Ishikawa (cell line): Measurements from ENCODE around the gene SNX24.

Source experiments
- CEBPB ChIP-seq: IDR thresholded peaks from 2 replicates; pipeline ENCODE4 v1.6.1; 2012
- CREB1 ChIP-seq: IDR thresholded peaks from 2 replicates; pipeline ENCODE4 v1.6.1; 2012; ENCODE audit warnings: low read depth
- EGR1 ChIP-seq: IDR thresholded peaks from 2 replicates; pipeline ENCODE4 v1.6.1; 2012
- EP300 ChIP-seq: IDR thresholded peaks from 2 replicates; pipeline ENCODE4 v1.6.1; 2012; ENCODE audit warnings: borderline replicate concordance
- FOXM1 ChIP-seq: IDR thresholded peaks from 2 replicates; pipeline ENCODE4 v1.6.1; 2012; ENCODE audit warnings: low read depth, borderline replicate concordance
- NFIC ChIP-seq: IDR thresholded peaks from 2 replicates; pipeline ENCODE4 v1.6.1; 2012
- RAD21 ChIP-seq: IDR thresholded peaks from 2 replicates; pipeline ENCODE4 v1.6.1; 2012; ENCODE audit warnings: low read depth
- TAF1 ChIP-seq: IDR thresholded peaks from 2 replicates; pipeline ENCODE4 v1.6.1; 2012; ENCODE audit warnings: low read depth, mild to moderate bottlenecking
- TCF12 ChIP-seq: IDR thresholded peaks from 2 replicates; pipeline ENCODE4 v1.6.1; 2012; ENCODE audit warnings: low read depth
- TEAD4 ChIP-seq: IDR thresholded peaks from 2 replicates; pipeline ENCODE4 v1.6.1; 2012
- YY1 ChIP-seq: IDR thresholded peaks from 2 replicates; pipeline ENCODE4 v1.6.1; 2012; ENCODE audit warnings: low read depth
- ZBTB7A ChIP-seq: IDR thresholded peaks from 2 replicates; pipeline ENCODE4 v1.6.1; 2012; ENCODE audit warnings: low read depth
- TF ChIP-seq, protein P1 (sequence below): IDR thresholded peaks from 2 replicates; pipeline ENCODE4 v1.6.1; 2012
- TF ChIP-seq, protein P2 (sequence below): IDR thresholded peaks from 2 replicates; pipeline ENCODE4 v1.6.1; 2012; ENCODE audit warnings: low read depth, mild to moderate bottlenecking
- TF ChIP-seq, protein P3 (sequence below): IDR thresholded peaks from 2 replicates; pipeline ENCODE4 v1.6.1; 2012

The SNX24 gene

DNA sequence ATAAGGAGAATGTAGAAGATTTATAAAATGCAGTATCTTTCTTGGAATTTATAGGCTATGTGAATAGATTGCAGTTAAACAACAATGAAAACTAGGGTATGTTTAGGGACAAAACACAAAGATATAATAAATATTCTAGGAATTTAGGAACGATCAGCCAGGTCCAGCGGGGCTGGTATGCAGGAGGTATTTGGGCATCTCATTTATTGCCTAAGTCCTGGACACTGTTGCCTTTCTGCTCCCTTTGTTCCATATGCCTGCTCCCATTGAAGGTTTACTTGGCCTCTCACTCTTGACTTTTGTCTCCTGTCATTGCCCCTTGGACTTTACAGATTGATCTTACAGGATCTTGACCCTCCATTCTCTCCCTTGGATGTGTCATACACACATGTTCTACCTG, 55.9 kb downstream of the SNX24 start:
- TF ChIP-seq, protein P1, sequence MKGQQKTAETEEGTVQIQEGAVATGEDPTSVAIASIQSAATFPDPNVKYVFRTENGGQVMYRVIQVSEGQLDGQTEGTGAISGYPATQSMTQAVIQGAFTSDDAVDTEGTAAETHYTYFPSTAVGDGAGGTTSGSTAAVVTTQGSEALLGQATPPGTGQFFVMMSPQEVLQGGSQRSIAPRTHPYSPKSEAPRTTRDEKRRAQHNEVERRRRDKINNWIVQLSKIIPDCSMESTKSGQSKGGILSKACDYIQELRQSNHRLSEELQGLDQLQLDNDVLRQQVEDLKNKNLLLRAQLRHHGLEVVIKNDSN, result no peak

DNA sequence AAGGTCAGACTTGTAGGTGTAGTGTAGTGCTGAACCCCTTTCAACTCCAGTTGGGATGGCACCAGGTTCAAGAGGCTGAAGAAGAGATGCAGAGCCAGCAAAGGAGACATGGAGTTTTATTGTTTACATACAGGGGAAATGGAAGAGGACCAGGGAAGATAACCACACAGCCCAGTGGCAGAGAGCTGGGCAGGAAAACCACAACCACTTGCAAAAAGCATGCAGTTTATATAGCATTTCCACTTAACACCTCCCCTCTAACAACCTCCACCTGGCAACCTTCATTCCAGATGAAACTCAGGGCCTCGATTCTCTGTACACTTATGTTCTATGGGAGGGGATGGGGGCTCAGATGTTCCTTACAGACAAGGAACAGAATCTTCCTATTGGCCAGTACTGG, 56.9 kb downstream of the SNX24 start:
- no peak for TF ChIP-seq CREB1
- no peak for TF ChIP-seq TCF12
- TF ChIP-seq EP300, result no peak
- TF ChIP-seq, protein P2, sequence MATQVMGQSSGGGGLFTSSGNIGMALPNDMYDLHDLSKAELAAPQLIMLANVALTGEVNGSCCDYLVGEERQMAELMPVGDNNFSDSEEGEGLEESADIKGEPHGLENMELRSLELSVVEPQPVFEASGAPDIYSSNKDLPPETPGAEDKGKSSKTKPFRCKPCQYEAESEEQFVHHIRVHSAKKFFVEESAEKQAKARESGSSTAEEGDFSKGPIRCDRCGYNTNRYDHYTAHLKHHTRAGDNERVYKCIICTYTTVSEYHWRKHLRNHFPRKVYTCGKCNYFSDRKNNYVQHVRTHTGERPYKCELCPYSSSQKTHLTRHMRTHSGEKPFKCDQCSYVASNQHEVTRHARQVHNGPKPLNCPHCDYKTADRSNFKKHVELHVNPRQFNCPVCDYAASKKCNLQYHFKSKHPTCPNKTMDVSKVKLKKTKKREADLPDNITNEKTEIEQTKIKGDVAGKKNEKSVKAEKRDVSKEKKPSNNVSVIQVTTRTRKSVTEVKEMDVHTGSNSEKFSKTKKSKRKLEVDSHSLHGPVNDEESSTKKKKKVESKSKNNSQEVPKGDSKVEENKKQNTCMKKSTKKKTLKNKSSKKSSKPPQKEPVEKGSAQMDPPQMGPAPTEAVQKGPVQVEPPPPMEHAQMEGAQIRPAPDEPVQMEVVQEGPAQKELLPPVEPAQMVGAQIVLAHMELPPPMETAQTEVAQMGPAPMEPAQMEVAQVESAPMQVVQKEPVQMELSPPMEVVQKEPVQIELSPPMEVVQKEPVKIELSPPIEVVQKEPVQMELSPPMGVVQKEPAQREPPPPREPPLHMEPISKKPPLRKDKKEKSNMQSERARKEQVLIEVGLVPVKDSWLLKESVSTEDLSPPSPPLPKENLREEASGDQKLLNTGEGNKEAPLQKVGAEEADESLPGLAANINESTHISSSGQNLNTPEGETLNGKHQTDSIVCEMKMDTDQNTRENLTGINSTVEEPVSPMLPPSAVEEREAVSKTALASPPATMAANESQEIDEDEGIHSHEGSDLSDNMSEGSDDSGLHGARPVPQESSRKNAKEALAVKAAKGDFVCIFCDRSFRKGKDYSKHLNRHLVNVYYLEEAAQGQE, result no peak
- no peak for TF ChIP-seq FOXM1
- no peak for TF ChIP-seq RAD21
- no peak for TF ChIP-seq TAF1
- no peak for TF ChIP-seq NFIC
- TF ChIP-seq EGR1, result no peak
- no peak for TF ChIP-seq CEBPB
- TF ChIP-seq, protein P3, sequence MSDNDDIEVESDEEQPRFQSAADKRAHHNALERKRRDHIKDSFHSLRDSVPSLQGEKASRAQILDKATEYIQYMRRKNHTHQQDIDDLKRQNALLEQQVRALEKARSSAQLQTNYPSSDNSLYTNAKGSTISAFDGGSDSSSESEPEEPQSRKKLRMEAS, result no peak
- no peak for TF ChIP-seq YY1
- TF ChIP-seq, protein P1, result no peak
- no peak for TF ChIP-seq ZBTB7A
- no peak for TF ChIP-seq TEAD4

DNA sequence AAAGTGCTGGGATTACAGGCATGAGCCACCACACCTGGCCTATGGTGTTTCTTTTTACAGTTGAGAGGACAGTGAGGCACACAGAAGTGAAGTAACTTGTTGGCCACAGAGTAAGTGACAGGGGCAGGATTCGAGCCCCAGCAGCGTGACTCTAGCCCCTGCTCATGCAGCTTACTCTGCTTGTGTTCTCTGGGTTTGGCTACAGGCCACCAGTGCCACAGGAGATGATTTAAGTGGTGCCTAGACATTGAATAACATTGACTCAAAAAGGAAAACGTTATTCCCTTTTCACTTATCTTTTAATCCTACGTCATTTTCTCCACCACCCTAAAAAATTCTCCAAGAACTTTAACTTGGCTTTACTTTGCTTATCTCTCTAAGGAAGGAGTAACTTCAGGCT, 61.4 kb downstream of the SNX24 start:
- TF ChIP-seq TEAD4, result no peak
- TF ChIP-seq EP300, result no peak
- no peak for TF ChIP-seq YY1
- no peak for TF ChIP-seq ZBTB7A

DNA sequence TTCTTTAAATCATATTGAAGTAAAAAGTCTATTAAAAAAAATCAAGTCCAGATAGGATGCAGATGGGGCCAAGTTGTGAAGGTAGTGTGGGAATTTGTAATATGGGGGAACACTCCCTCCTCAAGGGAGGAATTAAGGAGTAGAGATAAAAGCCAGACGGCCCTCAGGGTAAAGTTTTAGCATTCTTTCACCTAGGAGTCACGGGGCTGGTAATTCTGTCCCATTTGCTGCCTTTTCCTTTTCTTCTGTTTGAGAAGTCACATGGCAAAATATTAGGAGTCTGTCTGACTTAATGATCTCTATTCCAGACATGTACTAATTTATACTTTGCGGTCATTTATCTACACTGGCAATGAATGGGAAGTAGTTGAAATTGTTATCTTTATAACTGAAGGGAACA, 61.9 kb downstream of the SNX24 start:
- no peak for TF ChIP-seq EGR1
- TF ChIP-seq CREB1, result no peak
- no peak for TF ChIP-seq FOXM1
- no peak for TF ChIP-seq TEAD4
- TF ChIP-seq ZBTB7A, result no peak
- TF ChIP-seq NFIC, result no peak
- no peak for TF ChIP-seq CEBPB
- TF ChIP-seq TAF1, result no peak
- TF ChIP-seq EP300, result no peak
- no peak for TF ChIP-seq RAD21
- TF ChIP-seq, protein P1, result no peak
- TF ChIP-seq, protein P3, result no peak
- no peak for TF ChIP-seq TCF12
- TF ChIP-seq, protein P2, result no peak
- no peak for TF ChIP-seq YY1

DNA sequence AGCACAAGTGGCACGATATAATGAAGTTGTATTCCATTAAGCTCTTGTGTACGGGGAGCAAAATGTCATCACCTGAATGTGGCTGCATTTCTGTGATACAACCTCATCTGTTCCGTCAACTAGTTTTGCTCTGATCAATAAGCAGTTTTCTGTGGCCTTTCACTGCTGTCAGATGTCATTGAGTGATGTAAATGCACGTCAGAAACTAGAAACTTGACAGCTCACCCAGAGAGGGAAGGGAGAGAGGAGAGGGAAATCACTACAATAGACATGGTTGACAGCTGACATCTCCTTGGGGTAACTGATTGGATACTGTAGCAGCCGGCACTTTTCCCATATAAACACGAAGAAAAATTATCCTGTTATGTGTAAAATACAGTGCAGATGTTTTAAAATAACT, 62.7 kb downstream of the SNX24 start:
- TF ChIP-seq EGR1 (no peak), RAD21 (no peak), YY1 (no peak), CREB1 (no peak), TCF12 (no peak), TEAD4 (no peak), CEBPB (no peak), NFIC (no peak)
- TF ChIP-seq, protein P3, result no peak
- TF ChIP-seq, protein P2, result no peak
